GM18499 (cell line): ENCODE measurements around the gene TMED6.
"Not testable (repeated sequence)": the region's sequence is repeated elsewhere in the genome, so short reads cannot be mapped to it uniquely, and the experiment has no call there.

Source experiments
- ATAC-seq: cut with Tn5 transposase; IDR thresholded peaks from one replicate; pipeline ENCODE4 v1.9.1; 2021; ENCODE audit warnings: moderate number of reproducible peaks; ENCODE audit not compliant: insufficient read depth, unreplicated experiment

TMED6 gene

DNA sequence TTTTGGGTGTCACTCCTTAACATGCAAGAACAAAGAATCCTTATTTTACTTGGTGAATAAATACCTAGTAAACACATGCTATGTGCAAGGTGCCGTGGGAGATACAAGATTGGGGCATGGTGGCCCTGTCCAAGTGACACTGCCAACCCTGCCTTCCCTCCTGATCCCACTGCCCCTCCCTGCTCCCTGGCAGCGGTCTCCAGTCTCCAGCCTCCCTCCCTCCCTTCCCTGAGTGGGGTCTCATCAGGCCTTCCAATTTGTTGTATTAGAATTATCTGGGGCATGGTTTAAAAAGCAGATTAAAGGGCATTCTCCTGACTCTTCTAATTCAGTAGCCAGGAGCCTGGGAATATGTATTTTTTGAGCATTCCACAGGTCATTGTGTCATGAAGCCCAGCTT, 12.5 kb upstream of the TMED6 start:
- no peak for ATAC-seq

DNA sequence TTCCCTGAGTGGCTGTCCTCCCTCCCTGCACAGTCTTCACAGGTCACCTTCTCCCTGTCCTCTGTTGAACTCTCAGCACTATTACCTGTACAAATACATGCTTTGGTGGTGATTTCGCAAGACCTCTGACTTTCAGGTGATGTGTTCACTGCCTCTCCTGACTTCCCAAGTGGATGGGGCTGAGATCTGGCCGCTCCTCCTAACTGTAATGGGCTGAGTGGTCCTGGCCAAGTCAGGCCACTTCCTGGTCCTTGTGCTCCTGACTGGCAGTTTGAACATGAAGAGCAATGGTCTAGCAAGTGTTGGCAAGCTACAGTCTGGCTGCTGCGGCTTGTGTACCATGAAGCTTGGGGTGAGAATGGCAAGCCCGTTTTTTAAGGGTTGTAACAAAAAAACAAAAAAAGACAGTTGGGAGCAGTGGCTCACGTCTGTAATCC, 11.7 kb upstream of the TMED6 start:
- no peak for ATAC-seq

GRCh38 chr16:69360070-69360469, 8.5 kb upstream of the TMED6 start:
- not testable (repeated sequence) for ATAC-seq

DNA sequence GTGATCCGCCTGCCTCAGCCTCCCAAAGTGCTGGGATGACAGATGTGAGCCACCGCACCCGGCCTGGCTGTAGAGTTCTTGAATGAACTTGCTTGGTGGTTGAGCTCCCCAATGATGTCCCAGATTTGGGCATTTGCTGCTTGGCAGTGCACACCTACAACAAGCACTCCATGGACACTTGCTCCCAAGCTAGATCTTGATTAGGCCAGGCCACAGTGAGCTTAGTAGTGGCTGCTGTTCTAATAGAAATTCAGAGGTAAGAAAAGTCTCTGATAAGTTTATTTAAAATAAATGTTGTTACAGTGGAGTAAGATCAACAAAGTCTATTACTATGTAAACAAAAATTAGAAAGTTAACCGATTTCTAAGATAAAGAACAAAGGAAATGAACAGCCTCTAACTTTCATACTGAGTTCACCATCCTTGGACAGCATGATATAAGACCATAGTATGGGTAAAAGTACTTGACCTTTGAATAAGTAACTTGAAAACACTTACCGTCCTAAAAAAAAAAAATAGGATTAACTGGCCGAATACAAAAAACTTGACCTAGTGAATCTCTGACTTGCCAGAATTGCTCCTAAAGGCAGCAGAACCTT, 951 bp downstream of the TMED6 start:
- ATAC-seq = no peak

DNA sequence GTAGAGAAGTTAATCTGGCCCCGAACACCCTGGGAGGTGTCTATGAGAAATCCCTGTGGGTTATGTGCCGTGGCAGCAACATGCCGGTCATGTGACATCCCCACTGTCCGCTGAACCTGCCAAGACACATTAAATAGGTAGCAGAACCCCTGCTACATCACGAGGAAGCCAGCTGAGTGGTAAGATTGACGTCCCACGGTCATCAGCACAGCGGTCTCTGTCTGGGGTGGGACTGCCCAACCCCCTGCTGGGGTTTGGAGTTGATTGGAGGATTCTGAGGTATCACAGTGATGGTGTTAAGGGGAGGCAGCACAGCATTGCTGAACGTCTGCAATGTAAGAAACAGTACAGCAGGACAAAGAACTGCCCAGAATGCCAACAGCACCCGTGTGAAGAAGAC, 2.0 kb downstream of the TMED6 start:
- no peak for ATAC-seq

- no peak for ATAC-seq
Measured at GRCh38 chr16:69348222-69348621, 3.4 kb downstream of the TMED6 start.

DNA sequence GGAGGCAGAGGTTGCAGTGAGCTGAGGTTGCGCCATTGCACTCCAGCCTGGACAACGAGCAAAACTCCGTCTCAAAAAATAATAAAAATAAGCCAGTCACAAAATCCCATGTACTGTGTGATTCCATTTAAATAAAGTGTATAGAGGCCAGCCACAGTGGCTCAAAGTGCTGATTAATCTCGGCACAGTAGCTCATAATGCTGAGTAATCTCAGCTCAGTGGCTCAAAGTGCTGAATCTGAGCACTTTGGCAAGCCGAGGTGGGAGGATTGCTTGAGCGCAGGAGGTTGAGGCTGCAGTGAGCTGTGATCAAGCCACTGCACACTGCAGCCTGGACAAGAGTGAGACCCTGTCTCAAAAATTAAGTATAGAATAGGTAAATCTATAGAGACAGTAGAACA, 4.9 kb downstream of the TMED6 start:
- no peak for ATAC-seq

GRCh38 chr16:69345923-69346322, 5.7 kb downstream of the TMED6 start:
- no peak for ATAC-seq

- ATAC-seq = no peak
Measured at GRCh38 chr16:69344171-69344570, 7.4 kb downstream of the TMED6 start.

GRCh38 chr16:69340095-69340644, 11.4 kb downstream of the TMED6 start:
- no peak for ATAC-seq

GRCh38 chr16:69339289-69340094, 12.1 kb downstream of the TMED6 start, which contains the start of the genes COG8 and NIP7:
Gene COG8 (minus strand): TSS chr16:69339564. CDS start chr16:69339552, 12 bp downstream.
Gene NIP7 (plus strand): TSS chr16:69339772. CDS start chr16:69339830, 58 bp downstream.
- peak; percentile 78 for ATAC-seq

- no peak for ATAC-seq
Measured at GRCh38 chr16:69338557-69339288, 12.9 kb downstream of the TMED6 start.

GRCh38 chr16:69334696-69335095, 16.9 kb downstream of the TMED6 start:
- no peak for ATAC-seq

DNA sequence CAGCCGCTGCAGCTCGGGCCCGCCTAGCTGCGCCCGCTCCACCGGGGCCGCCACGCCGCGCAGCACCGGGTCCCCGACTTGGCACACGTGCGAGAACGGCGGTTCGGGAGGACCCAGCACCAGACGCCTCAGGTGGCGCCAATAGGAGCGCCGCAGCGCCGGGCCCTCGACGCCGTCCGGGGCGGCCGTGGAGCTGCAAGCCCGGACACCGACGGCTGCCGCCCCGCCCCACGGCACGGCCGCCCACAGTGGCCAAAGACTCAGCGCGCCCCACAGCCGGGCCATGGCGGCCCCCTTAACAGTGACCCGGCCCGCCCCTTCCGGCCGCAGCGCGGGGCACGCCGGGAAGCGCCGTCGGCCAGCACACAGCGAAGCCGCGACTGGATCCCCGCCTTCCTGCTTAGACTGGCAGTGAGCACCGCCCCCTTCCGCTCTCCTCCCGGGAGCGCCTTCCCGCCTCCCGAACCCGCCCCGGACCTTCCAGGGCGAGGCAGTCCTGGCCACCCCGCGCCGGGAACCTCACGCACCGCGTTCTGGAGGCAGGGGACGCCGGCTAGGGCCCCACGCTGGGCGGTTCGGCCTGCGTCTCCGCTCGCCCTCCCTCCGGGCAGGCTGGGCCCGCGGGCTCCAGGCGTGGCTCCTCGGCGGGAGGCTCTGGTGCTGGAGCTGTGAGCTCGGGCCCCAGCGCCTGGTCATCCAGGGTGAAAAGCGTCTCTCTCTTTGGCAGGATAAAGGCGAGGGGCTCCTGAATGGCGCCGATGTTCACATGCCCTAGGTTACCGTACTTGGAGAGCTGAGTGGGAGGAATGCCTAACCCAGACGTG, 21.1 kb downstream of the TMED6 start, which contains the start of gene PDF:
PDF (minus strand) TSS at position 303 of the 824 bp plus-strand sequence; CDS start at position 285, 18 bp downstream.
- ATAC-seq = peak; percentile 58

GRCh38 chr16:69329369-69330285, 22.0 kb downstream of the TMED6 start:
- peak; percentile 25 for ATAC-seq

DNA sequence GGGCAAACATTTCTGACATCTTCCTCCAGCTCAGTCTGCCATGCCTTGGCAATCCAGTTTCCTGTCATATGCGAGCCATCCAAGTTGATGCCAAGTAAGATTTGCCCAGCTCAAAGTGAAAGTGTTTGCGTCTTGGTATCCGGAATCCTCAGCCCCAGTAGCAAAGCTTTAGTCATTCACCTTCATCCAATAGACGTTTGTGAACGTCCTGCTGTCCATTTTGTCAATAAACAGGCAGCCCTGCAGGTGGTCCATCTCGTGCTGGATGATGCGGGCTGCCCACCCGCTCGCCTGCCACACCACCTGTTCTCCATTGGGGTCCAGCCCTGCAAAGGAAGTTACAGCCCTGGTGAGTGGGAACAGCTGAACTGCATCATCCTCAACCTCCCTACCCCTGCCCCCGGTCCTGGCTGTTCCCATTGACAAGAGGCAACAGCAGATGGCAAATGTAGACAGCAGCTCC, 22.7 kb downstream of the TMED6 start:
- no peak for ATAC-seq

DNA sequence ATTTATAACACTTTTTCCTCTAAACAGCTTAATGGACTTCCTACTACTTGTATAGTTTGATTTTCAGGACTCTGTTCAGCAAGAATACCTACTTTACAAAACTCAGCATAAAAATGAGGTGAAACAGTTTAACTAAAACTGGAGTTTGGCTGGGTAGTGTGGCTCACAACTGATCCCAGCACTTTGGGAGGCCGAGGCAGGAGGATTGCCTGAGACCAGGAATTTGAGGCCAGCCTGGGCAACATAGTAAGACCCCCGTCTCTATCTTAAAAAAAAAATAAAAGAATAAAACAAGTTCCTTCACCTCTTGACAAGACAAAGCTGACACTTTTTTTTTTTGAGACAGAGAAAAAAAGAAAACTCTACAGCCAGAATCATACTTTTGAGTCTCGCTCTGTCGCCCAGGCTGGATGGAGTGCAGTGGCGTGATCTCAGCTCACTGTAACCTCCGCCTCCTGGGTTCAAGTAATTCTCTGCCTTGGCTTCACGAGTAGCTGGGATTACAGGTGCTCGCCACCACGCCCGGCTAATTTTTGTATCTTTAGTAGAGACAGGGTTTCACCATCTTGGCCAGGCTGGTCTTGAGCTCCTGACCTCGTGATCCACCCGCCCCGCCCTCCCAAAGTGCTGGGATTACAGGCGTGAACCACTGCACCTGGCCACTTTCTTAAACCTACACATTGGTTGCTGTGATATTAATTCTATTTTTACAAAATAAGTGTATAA, 23.8 kb downstream of the TMED6 start:
- ATAC-seq = no peak
